HepG2 (cell line): ENCODE results near the gene DYSF. TPM values are rescaled to one million over a fixed set of nuclear protein-coding genes. Genes with fewer than 3 reads are reported as not detected.

ENCODE experiments used
- HNF4A ChIP-seq: sonication (generic); formaldehyde crosslinking; IDR thresholded peaks from 2 replicates; pipeline ENCODE4 v1.4.0; 2020; ENCODE audit warnings: missing genetic modification reagents
- MTA1 ChIP-seq: sonication (generic); formaldehyde crosslinking; IDR thresholded peaks from 2 replicates; pipeline ENCODE4 v1.4.0; 2020; ENCODE audit warnings: missing genetic modification reagents, mild to moderate bottlenecking, borderline replicate concordance
- NR2F6 ChIP-seq, 2 experiments: IDR thresholded peaks; 2 replicates each; pipeline ENCODE4 v1.6.1; 2016; ENCODE audit warnings: antibody characterized with exemption in 1 of 2, mild to moderate bottlenecking in 1 of 2
- RAD51 ChIP-seq: fragments of 450-650 bp; IDR thresholded peaks from 2 replicates; pipeline ENCODE4 v1.6.1; 2016; ENCODE audit warnings: borderline replicate concordance
- RERE ChIP-seq: IDR thresholded peaks from 2 replicates; pipeline ENCODE4 v1.6.1; 2016; ENCODE audit warnings: low read depth, missing genetic modification reagents, missing compliant biosample characterization
- RFX1 ChIP-seq: fragments of 450-650 bp; IDR thresholded peaks from 2 replicates; pipeline ENCODE4 v1.6.1; 2017
- SOX13 ChIP-seq, 3 experiments: fragments of 450-650 bp in 1 of 3; sonication (generic) in 1 of 3; formaldehyde crosslinking in 1 of 3; IDR thresholded peaks in 2 of 3; conservative IDR thresholded peaks in 1 of 3; 2 replicates each; pipeline versions ENCODE4 v1.5.0 to v1.6.1; 2016 to 2020; ENCODE audit warnings: antibody characterized with exemption in 1 of 3, mild to moderate bottlenecking in 1 of 3, missing compliant biosample characterization in 1 of 3, missing genetic modification reagents in 1 of 3, moderate library complexity in 1 of 3
- SPEN ChIP-seq: sonication (generic); formaldehyde crosslinking; IDR thresholded peaks from 2 replicates; pipeline ENCODE4 v1.5.1; 2020; ENCODE audit warnings: low read depth, mild to moderate bottlenecking, missing genetic modification reagents
- ZBTB42 ChIP-seq: sonication (generic); formaldehyde crosslinking; IDR thresholded peaks from 2 replicates; pipeline ENCODE4 v1.5.0; 2020; ENCODE audit warnings: mild to moderate bottlenecking, missing genetic modification reagents
- ZBTB46 ChIP-seq: sonication (generic); formaldehyde crosslinking; IDR thresholded peaks from 2 replicates; pipeline ENCODE4 v1.4.0; 2020; ENCODE audit warnings: mild to moderate bottlenecking, missing genetic modification reagents, borderline replicate concordance
- ZMAT5 ChIP-seq: sonication (generic); formaldehyde crosslinking; IDR thresholded peaks from 2 replicates; pipeline ENCODE4 v1.5.0; 2020; ENCODE audit warnings: mild to moderate bottlenecking, low read depth, missing genetic modification reagents, borderline replicate concordance
- ZNF142 ChIP-seq: sonication (generic); formaldehyde crosslinking; IDR thresholded peaks from 2 replicates; pipeline ENCODE4 v1.4.0; 2020; ENCODE audit warnings: missing genetic modification reagents
- ZNF580 ChIP-seq: IDR thresholded peaks from 2 replicates; pipeline ENCODE4 v1.6.1; 2016; ENCODE audit warnings: low read depth, borderline replicate concordance
- ZNF644 ChIP-seq: IDR thresholded peaks from 2 replicates; pipeline ENCODE4 v1.6.1; 2016; ENCODE audit warnings: low read depth
- polyA plus RNA-seq, 8 experiments: library from polyadenylated mRNA; depleted of rRNA in 3 of 8; stranded (reverse) in 7 of 8; unstranded in 1 of 8; fragments of >200 nt; fragmentation: Illumina TruSeq in 4 of 8; extraction: Trizol in 4 of 8; gene quantifications; 2 replicates each; pipeline versions ENCODE4 v1.2.1 to v1.2.3, GENCODE V29; 2011 to 2016; ENCODE audit warnings: low read depth in 4 of 8, missing spikeins in 1 of 8, mixed read lengths in 1 of 8; ENCODE audit not compliant: insufficient read depth in 1 of 8
- total RNA-seq, 5 experiments: library from RNA; depleted of rRNA; stranded (reverse); fragments of >200 nt; fragmentation: Illumina TruSeq; extraction: Trizol; gene quantifications; 2 replicates each; pipeline ENCODE4 v1.2.3, GENCODE V29; 2016; ENCODE audit warnings: low read depth in 1 of 5

The DYSF gene
- total and polyA plus RNA-seq, 2 of the 13 experiments (the other 11 are each of a cell fraction or from before 2014, with no cell fraction given), result 0.15 to 2.4 TPM

GRCh38 chr2:71710367-71711132 lies 257.2 kb downstream of the DYSF start (continued):
- TF ChIP-seq ZNF142, result no peak
- TF ChIP-seq RFX1, result no peak
- peak; percentile 91 for TF ChIP-seq HNF4A (CRISPR knock-in tag)
- peak; percentile 49 for TF ChIP-seq NR2F6 (IDR thresholded peaks at IDR 0.05)
- TF ChIP-seq NR2F6 (CRISPR knock-in tag; IDR thresholded peaks at IDR 0.05), result peak; percentile 76
- TF ChIP-seq ZBTB42 (CRISPR knock-in tag), result no peak
- no peak for TF ChIP-seq ZMAT5
- no peak for TF ChIP-seq SPEN (CRISPR knock-in tag)
- no peak for TF ChIP-seq ZNF580 (CRISPR knock-in tag)
- no peak for TF ChIP-seq SOX13 (IDR thresholded peaks at IDR 0.05)
- peak in 1 of 2 experiments; percentile 59; a peak in 2 of 4 replicates for TF ChIP-seq SOX13 (CRISPR knock-in tag; conservative IDR thresholded peaks at IDR 0.05 in 1 of 2, IDR thresholded peaks at IDR 0.05 in 1 of 2)
- TF ChIP-seq RAD51, result no peak
- no peak for TF ChIP-seq RERE (CRISPR knock-in tag)
- no peak for TF ChIP-seq MTA1 (CRISPR knock-in tag)
- TF ChIP-seq ZBTB46 (CRISPR knock-in tag), result no peak
- TF ChIP-seq ZNF644 (CRISPR knock-in tag), result peak; percentile 76
